ENCODE measurements around the gene NIPAL4.

NIPAL4 gene

GRCh38 chr5:157486221-157486681 lies 26.2 kb downstream of the NIPAL4 start:
- no peak for DNase-seq

GRCh38 chr5:157486861-157487260 lies 26.8 kb downstream of the NIPAL4 start:
- no peak for DNase-seq

- no peak for DNase-seq
These were observed 27.3 kb downstream of the NIPAL4 start for GRCh38 chr5:157487358-157487757.

GRCh38 chr5:157491471-157491995 lies 31.5 kb downstream of the NIPAL4 start:
- DNase-seq, result no peak

- no peak for DNase-seq
These were observed 32.9 kb downstream of the NIPAL4 start for GRCh38 chr5:157492886-157493285.

GRCh38 chr5:157494178-157494832 lies 34.3 kb downstream of the NIPAL4 start:
- no peak for DNase-seq

GRCh38 chr5:157496864-157497263 lies 36.9 kb downstream of the NIPAL4 start:
- no peak for DNase-seq

- no peak for DNase-seq
These were observed 38.0 kb downstream of the NIPAL4 start for GRCh38 chr5:157497875-157498611.

- DNase-seq, result no peak
These were observed 42.2 kb downstream of the NIPAL4 start for GRCh38 chr5:157502143-157502647.

- no peak for DNase-seq
These were observed 44.0 kb downstream of the NIPAL4 start for GRCh38 chr5:157504053-157504452.

- no peak for DNase-seq
These were observed 45.5 kb downstream of the NIPAL4 start for GRCh38 chr5:157505496-157505895.

- DNase-seq, result no peak
These were observed 46.1 kb downstream of the NIPAL4 start for GRCh38 chr5:157506066-157506590.

GRCh38 chr5:157506981-157507780 lies 47.2 kb downstream of the NIPAL4 start:
- DNase-seq, result no peak

- no peak for DNase-seq
These were observed 49.1 kb downstream of the NIPAL4 start for GRCh38 chr5:157509093-157509492.

GRCh38 chr5:157509587-157509986 lies 49.6 kb downstream of the NIPAL4 start:
- no peak for DNase-seq

GRCh38 chr5:157510682-157511081 lies 50.7 kb downstream of the NIPAL4 start:
- DNase-seq, result no peak

- no peak for DNase-seq
These were observed 51.9 kb downstream of the NIPAL4 start for GRCh38 chr5:157511651-157512644.

GRCh38 chr5:157513182-157513581 lies 53.2 kb downstream of the NIPAL4 start:
- no peak for DNase-seq

GRCh38 chr5:157514974-157515373 lies 55.0 kb downstream of the NIPAL4 start:
- no peak for DNase-seq

GRCh38 chr5:157516006-157516405 lies 56.0 kb downstream of the NIPAL4 start:
- DNase-seq, result no peak

GRCh38 chr5:157516626-157517325 lies 56.8 kb downstream of the NIPAL4 start:
- no peak for DNase-seq
